ENCODE results near the gene KIF5A. TPM values are rescaled to one million over a fixed set of nuclear protein-coding genes. Genes with fewer than 3 reads are reported as not detected.
A peak's percentile ranks its signal among the peaks of the same experiment; 100 is the strongest.

Gene KIF5A
- total and polyA plus RNA-seq, 2 donors (not counting 1 experiment from before 2014, with no cell fraction given): 0.09 to 0.67 TPM

DNA sequence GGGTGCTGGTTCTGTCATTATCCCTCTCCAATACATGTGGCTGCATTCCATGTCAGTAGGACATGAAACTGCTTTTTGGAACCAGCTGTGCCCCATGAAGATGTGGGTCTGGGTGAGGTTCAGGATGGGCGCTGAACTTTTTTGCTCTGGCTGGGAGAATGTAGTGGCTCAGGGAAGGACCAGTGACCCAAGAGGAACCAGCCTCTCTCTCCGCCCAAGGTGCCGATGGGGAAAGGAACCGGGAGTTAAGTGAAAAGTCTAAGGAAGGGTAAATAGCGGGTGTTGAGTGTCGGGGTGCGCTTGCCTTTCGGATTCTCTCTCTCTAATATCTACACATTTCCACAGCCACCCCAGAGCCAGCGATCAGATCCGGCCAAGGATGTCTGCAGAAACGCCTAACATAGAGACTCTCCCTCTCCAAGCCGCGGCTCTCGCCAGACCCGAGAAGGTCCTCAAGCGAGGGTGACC, 69.2 kb downstream of the KIF5A start:
- Mint-ChIP-seq H3K4me3 (peak overlapping the region; percentile 53), H3K27me3 (peaks cover 77% of the 10 kb centered on the region), H3K4me1 (peaks cover 58% of the 10 kb centered on the region), H3K9me3 (ENCODE audit: insufficient read depth) (no peaks in the 10 kb centered on the region), H3K27ac (no peak overlapping the region)
- H2AFZ ChIP-seq (ENCODE audit: insufficient read depth, low read depth, low read length, poor library complexity, severe bottlenecking): no peak overlapping the region
- ATAC-seq (ENCODE audit: low read depth) (no peak), DNase-seq (no peak)
- no peak overlapping the region for H3K27ac ChIP-seq (ENCODE audit: low read length in 2 of 2)
- ChIA-PET POLR2A (interaction anchor here (1.0 kb wide), 1 partner anchor 36 kb away, joined by 3 read pairs; no protein-coding TSS in a partner anchor), CTCF (interaction anchor here (1.0 to 5.1 kb wide), 4 partner anchors 12 to 36 kb away, joined by 3 to 122 read pairs (median 11); no protein-coding TSS in a partner anchor)
- H3K36me3 ChIP-seq (replicated peaks in 1 of 2; ENCODE audit: control extremely low read depth in 1 of 2, control insufficient read depth in 1 of 2, extremely low read depth in 1 of 2, insufficient read depth in 2 of 2, low read length in 1 of 2): no peaks in the 10 kb centered on the region
- H3K79me2 ChIP-seq (ENCODE audit: control insufficient read depth, insufficient read depth, low read length): no peaks in the 10 kb centered on the region
- WGBS (ENCODE audit: insufficient coverage): 35% methylated on average over 9 of the region's 16 CpGs
- intact Hi-C loops (cut with micrococcal nuclease): no loop called here
- H3K9me3 ChIP-seq (ENCODE audit: control extremely low read depth in 1 of 3, control insufficient read depth in 2 of 3, insufficient read depth in 1 of 3, low read length in 2 of 3): peaks cover 0 to 18% (median 0%) of the 10 kb centered on the region in 3 donors
- H3K4me2 ChIP-seq (replicated peaks; ENCODE audit: low read depth, low read length, poor library complexity, severe bottlenecking): peak overlapping the region; percentile 92
- peaks cover 7% of the 10 kb centered on the region for H4K20me1 ChIP-seq (ENCODE audit: control insufficient read depth, insufficient read depth, low read length, poor library complexity, severe bottlenecking)
- TF ChIP-seq EZH2 (IDR thresholded peaks at IDR 0.05; ENCODE audit: borderline replicate concordance, insufficient read depth, low read depth, low read length, poor library complexity, severe bottlenecking): no peak
- TF ChIP-seq, protein P1, sequence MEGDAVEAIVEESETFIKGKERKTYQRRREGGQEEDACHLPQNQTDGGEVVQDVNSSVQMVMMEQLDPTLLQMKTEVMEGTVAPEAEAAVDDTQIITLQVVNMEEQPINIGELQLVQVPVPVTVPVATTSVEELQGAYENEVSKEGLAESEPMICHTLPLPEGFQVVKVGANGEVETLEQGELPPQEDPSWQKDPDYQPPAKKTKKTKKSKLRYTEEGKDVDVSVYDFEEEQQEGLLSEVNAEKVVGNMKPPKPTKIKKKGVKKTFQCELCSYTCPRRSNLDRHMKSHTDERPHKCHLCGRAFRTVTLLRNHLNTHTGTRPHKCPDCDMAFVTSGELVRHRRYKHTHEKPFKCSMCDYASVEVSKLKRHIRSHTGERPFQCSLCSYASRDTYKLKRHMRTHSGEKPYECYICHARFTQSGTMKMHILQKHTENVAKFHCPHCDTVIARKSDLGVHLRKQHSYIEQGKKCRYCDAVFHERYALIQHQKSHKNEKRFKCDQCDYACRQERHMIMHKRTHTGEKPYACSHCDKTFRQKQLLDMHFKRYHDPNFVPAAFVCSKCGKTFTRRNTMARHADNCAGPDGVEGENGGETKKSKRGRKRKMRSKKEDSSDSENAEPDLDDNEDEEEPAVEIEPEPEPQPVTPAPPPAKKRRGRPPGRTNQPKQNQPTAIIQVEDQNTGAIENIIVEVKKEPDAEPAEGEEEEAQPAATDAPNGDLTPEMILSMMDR (IDR thresholded peaks at IDR 0.05): no peak
- no peak overlapping the region for H3K4me3 ChIP-seq (ENCODE audit: control extremely low read depth in 1 of 5, extremely low read depth in 1 of 5, insufficient read depth in 1 of 5, low read depth in 2 of 5, low read length in 4 of 5)
- peaks cover 0 to 80% (median 48%) of the 10 kb centered on the region in 4 experiments for H3K27me3 ChIP-seq (replicated peaks in 1 of 4; ENCODE audit: control extremely low read depth in 1 of 4, control insufficient read depth in 3 of 4, insufficient read depth in 4 of 4, low read length in 3 of 4)
- peaks cover 47 to 61% of the 10 kb centered on the region in 2 donors for H3K4me1 ChIP-seq (ENCODE audit: control insufficient read depth in 2 of 2, insufficient read depth in 2 of 2, low read length in 2 of 2)
- no peak overlapping the region for H3K9ac ChIP-seq (ENCODE audit: low read length)
